GDM1 (cell line): ENCODE measurements around the gene RGS11.

Source experiments
- DNase-seq: peaks from one replicate; lab custom pipeline; 2025; lab: John Stamatoyannopoulos, UW

RGS11 gene

DNA sequence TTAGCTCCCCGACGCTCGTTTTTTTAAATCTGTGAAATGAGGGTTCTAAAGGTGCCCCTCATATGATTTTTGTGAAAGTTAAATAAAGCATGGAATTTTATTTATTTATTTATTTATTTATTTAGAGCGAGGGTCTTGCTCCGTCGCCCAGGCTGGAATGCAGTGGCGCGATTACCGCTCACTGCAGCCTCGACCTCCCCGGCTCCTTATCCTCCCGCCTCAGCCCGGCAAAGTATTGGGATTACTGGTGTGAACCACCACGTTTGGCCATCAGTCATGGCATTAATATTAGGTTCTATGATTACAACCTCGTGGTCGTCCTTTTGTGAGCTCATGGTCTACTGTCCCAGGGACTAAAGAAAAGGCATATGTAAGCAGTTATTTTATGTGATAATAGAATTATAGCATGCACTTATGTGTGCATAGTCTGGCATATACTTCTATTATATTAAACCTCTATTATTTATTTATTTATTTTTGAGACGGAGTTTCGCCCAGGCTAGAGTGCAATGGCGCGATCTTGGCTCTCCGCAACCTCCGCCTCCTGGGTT lies 45.9 kb downstream of the RGS11 start:
- no peak for DNase-seq

DNA sequence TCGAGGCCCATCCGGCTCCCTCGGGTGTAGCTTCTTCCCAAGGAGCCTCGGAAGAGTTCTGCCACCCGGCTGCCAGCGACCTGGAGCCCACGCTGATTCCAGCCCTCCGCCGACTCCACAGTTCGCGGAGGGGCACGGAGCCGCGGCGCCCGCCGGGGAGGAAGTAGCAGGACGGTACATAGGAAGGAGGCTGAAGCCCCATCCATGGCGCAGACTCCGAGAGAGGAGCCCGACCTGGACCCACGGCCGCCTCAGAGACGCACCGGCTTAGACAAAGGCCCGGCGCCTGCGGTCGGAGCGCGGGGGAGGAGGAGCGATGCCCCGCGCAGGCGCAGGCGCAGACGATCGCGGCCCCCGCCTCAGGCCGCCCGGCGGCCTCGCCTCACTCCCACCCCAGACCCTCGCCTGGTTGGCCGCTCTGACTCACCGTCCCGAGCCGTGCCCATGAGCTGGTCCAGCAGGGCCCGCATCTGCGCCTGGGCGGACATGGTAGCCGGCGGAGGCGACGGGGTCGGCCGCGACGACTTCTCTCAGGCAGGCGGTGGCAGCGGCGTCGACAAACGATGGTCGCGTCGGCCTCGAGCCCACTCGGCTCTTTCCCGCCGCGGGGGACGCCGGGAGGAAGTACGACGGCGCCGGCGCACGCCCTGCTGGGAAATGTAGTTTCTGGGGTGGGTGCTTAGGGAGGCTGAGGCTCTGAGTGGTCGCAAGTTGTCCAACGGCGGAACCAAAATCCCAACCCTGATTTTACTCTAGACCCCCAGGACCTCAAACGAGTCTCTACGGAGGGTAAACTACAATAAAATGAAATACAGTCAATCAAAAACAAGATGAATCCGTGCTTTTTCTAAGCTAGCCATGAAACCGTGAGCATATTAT lies 46.7 kb downstream of the RGS11 start, which contains the start of gene LUC7L:
Gene LUC7L (minus strand): TSS at position 598 of the 879 bp plus-strand sequence. CDS start 110 bp downstream, at position 488.
- DNase-seq, result peak; percentile 83

DNA sequence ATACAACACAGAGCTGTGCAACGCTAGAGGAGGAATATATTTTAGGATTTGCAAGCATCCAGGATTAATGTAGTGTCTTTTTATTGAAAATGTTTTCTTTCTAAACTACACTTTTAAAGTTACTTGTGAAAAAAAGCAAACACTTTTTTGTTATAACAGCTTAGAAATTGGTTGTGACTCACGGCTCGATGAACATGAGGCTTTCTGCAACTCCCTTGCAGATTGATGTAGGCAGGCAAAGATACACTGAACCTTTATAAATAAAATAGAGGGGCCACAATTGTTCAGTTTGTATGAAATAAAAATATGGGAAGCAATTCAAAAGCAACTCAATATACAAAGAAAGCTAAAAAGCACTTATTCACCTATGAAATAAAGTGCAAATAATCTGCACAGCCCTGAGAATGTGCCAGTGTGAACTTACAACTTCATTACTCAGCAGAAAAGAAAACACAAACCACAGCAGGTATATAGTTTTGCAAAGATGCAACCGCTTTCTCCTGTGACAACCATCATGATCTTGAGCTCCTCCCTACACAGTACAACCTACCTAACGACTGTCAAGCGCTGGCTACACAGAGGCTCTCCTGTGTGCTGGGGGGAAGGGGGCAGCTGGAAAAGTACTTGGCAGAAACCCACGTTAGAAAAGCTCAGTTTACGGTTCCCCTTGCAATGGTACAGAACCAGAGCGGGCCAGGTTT lies 47.4 kb downstream of the RGS11 start:
- no peak for DNase-seq

DNA sequence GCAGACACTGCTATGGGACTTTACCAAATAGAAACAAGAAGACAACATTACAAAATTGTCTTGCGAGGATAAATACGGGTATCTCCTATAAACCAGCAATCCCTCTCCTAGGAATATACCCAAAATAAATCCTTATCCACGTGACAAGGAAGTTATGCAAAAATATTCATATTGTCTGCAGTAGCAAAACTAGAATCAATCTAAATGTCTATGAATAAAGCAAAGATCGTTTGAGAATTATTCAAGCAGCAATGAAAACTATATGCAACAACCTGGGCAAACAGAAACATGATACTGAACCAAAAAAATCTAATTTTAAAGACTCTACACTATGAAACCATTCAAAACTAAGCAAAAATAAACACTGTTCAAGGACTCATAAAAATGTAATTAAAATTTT lies 55.7 kb downstream of the RGS11 start:
- no peak for DNase-seq
